Nephron (organoid): ENCODE data around the gene SAC3D1.
A peak's percentile ranks its signal among the peaks of the same experiment; 100 is the strongest.

Experiments used
- H3K27ac Mint-ChIP-seq, 3 experiments: 2 replicates each; pipeline ENCODE4 v1.8.0; 2020; ENCODE audit warnings: mixed read lengths in 3 of 3, mild to moderate bottlenecking in 2 of 3, moderate library complexity in 1 of 3
- H3K27me3 Mint-ChIP-seq: 2 replicates; pipeline ENCODE4 v1.8.0; 2021; ENCODE audit warnings: low read depth, mild to moderate bottlenecking, moderate library complexity, mixed read lengths
- H3K36me3 Mint-ChIP-seq: 2 replicates; pipeline ENCODE4 v1.8.0; 2020; ENCODE audit warnings: low read depth, mixed read lengths
- H3K4me1 Mint-ChIP-seq: 2 replicates; pipeline ENCODE4 v1.8.0; 2020; ENCODE audit warnings: mixed read lengths
- H3K4me3 Mint-ChIP-seq, 3 experiments: 2 replicates each; pipeline ENCODE4 v1.8.0; 2020; ENCODE audit warnings: mild to moderate bottlenecking in 3 of 3, mixed read lengths in 3 of 3, moderate library complexity in 2 of 3
- H3K9me3 Mint-ChIP-seq: 2 replicates; pipeline ENCODE4 v1.8.0; 2020; ENCODE audit warnings: mixed read lengths
- CTCF ChIP-seq, 3 experiments: fragments of 200-600 bp; sonication (generic); IDR thresholded peaks; one replicate each; pipeline ENCODE4 v1.5.0; 2021; ENCODE audit warnings: antibody characterized with exemption in 3 of 3; ENCODE audit not compliant: unreplicated experiment in 3 of 3

Gene SAC3D1

GRCh38 chr11:65083134-65083833 is 42.3 kb downstream of the SAC3D1 start:
- H3K9me3 Mint-ChIP-seq, result no peaks in the 10 kb centered on the region
- H3K4me3 Mint-ChIP-seq, result peak overlapping the region; percentile 97 to 99 (median 98)
- no peaks in the 10 kb centered on the region for H3K27me3 Mint-ChIP-seq
- TF ChIP-seq CTCF (IDR thresholded peaks at IDR 0.05; ENCODE audit: unreplicated experiment in 3 of 3), result no peak
- H3K27ac Mint-ChIP-seq, result peak overlapping the region; percentile 97 to 98 (median 97)
- H3K4me1 Mint-ChIP-seq, result peaks cover 26% of the 10 kb centered on the region
- peaks cover 19% of the 10 kb centered on the region for H3K36me3 Mint-ChIP-seq

- peak within 1 kb of the TSS; percentile 97 to 98 (median 97) for H3K27ac Mint-ChIP-seq
- peak within 1 kb of the TSS; percentile 97 to 99 (median 98) for H3K4me3 Mint-ChIP-seq
- peaks cover 20% of the 10 kb centered on the region for H3K36me3 Mint-ChIP-seq
- peaks cover 26% of the 10 kb centered on the region for H3K4me1 Mint-ChIP-seq
- H3K27me3 Mint-ChIP-seq, result no peaks in the 10 kb centered on the region
- no peak for TF ChIP-seq CTCF (IDR thresholded peaks at IDR 0.05; ENCODE audit: unreplicated experiment in 3 of 3)
- no peaks in the 10 kb centered on the region for H3K9me3 Mint-ChIP-seq
These were observed 43.0 kb downstream of the SAC3D1 start, which contains the start of the genes CDCA5 and ZFPL1 for GRCh38 chr11:65083834-65084597. CDCA5 (minus strand) TSS chr11:65084040; CDS start chr11:65083978, 62 bp downstream. ZFPL1 (plus strand) TSS chr11:65084222; CDS start chr11:65084699, 477 bp downstream.

GRCh38 chr11:65084598-65085375 is 43.8 kb downstream of the SAC3D1 start:
- peak overlapping the region; percentile 97 to 98 (median 97) for H3K27ac Mint-ChIP-seq
- no peaks in the 10 kb centered on the region for H3K27me3 Mint-ChIP-seq
- no peak for TF ChIP-seq CTCF (IDR thresholded peaks at IDR 0.05; ENCODE audit: unreplicated experiment in 3 of 3)
- H3K9me3 Mint-ChIP-seq, result no peaks in the 10 kb centered on the region
- peaks cover 20% of the 10 kb centered on the region for H3K36me3 Mint-ChIP-seq
- H3K4me1 Mint-ChIP-seq, result peaks cover 26% of the 10 kb centered on the region
- peak overlapping the region; percentile 97 to 99 (median 98) for H3K4me3 Mint-ChIP-seq

- peaks cover 26% of the 10 kb centered on the region for H3K4me1 Mint-ChIP-seq
- no peaks in the 10 kb centered on the region for H3K27me3 Mint-ChIP-seq
- H3K36me3 Mint-ChIP-seq, result peaks cover 17% of the 10 kb centered on the region
- peak overlapping the region; percentile 97 to 98 (median 97) for H3K27ac Mint-ChIP-seq
- TF ChIP-seq CTCF (IDR thresholded peaks at IDR 0.05; ENCODE audit: unreplicated experiment in 3 of 3), result no peak
- peak overlapping the region; percentile 97 to 99 (median 98) for H3K4me3 Mint-ChIP-seq
- H3K9me3 Mint-ChIP-seq, result no peaks in the 10 kb centered on the region
These were observed 44.4 kb downstream of the SAC3D1 start for GRCh38 chr11:65085446-65085845.

GRCh38 chr11:65086809-65087208 is 45.8 kb downstream of the SAC3D1 start:
- H3K27me3 Mint-ChIP-seq, result no peaks in the 10 kb centered on the region

More at GRCh38 chr11:65086809-65087208, 45.8 kb downstream of the SAC3D1 start:
- TF ChIP-seq CTCF (IDR thresholded peaks at IDR 0.05; ENCODE audit: unreplicated experiment in 3 of 3), result no peak
- no peaks in the 10 kb centered on the region for H3K9me3 Mint-ChIP-seq
- H3K4me3 Mint-ChIP-seq, result peak overlapping the region; percentile 64 to 73 (median 70)
- H3K27ac Mint-ChIP-seq, result no peak overlapping the region
- peaks cover 12% of the 10 kb centered on the region for H3K36me3 Mint-ChIP-seq
- peaks cover 26% of the 10 kb centered on the region for H3K4me1 Mint-ChIP-seq
